ENCODE data around the gene SAFB.

GRCh38 chr19:5635427-5635826, 12.5 kb downstream of the SAFB start:
- TF ChIP-seq BHLHE40 (IDR thresholded peaks at IDR 0.05; ENCODE audit: low read depth, low read length) = no peak
- TF ChIP-seq MAZ (IDR thresholded peaks at IDR 0.05; ENCODE audit: borderline replicate concordance, low read depth, low read length) = no peak
- no peak for TF ChIP-seq POLR2A (IDR thresholded peaks at IDR 0.05; ENCODE audit: low read depth, low read length)
- no peak for TF ChIP-seq CTCF (conservative IDR thresholded peaks at IDR 0.05; ENCODE audit: low read depth, low read length)
- no peak for TF ChIP-seq RFX5 (IDR thresholded peaks at IDR 0.05; ENCODE audit: low read depth, low read length)
- no peak for TF ChIP-seq FOS (IDR thresholded peaks at IDR 0.05; ENCODE audit: low read depth, low read length)
- no peak for TF ChIP-seq SMC3 (IDR thresholded peaks at IDR 0.05; ENCODE audit: low read depth, low read length)
- TF ChIP-seq NFE2L2 (IDR thresholded peaks at IDR 0.05; ENCODE audit: low read depth, low read length) = no peak
- TF ChIP-seq ELK1 (IDR thresholded peaks at IDR 0.05; ENCODE audit: borderline replicate concordance, low read depth, low read length) = no peak
- TF ChIP-seq MXI1 (IDR thresholded peaks at IDR 0.05; ENCODE audit: borderline replicate concordance, low read depth, low read length) = no peak
- no peak for TF ChIP-seq RAD21 (IDR thresholded peaks at IDR 0.05; ENCODE audit: low read length)
- no peak for TF ChIP-seq USF2 (IDR thresholded peaks at IDR 0.05; ENCODE audit: low read depth, low read length)
